Progenitor cell of endocrine pancreas (in vitro differentiated cells): ENCODE results near the gene PRDX5. TPM values are rescaled to one million over a fixed set of nuclear protein-coding genes. Genes with fewer than 3 reads are reported as not detected.

Experiments used
- DNase-seq: peaks from one replicate; pipeline ENCODE4 v3.0.0; 2021; ENCODE audit warnings: low spot score; ENCODE audit not compliant: unreplicated experiment
- H3K27ac Mint-ChIP-seq: 2 replicates; pipeline ENCODE4 v1.8.0; 2021; ENCODE audit warnings: mild to moderate bottlenecking, moderate library complexity, mixed read lengths
- H3K27me3 Mint-ChIP-seq: 2 replicates; pipeline ENCODE4 v1.8.0; 2021; ENCODE audit warnings: mixed read lengths
- H3K36me3 Mint-ChIP-seq: 2 replicates; pipeline ENCODE4 v1.8.0; 2022; ENCODE audit warnings: mixed read lengths; ENCODE audit not compliant: insufficient read depth
- H3K4me1 Mint-ChIP-seq: 2 replicates; pipeline ENCODE4 v1.8.0; 2021; ENCODE audit warnings: low read depth, mixed read lengths
- H3K4me3 Mint-ChIP-seq: 2 replicates; pipeline ENCODE4 v1.8.0; 2021; ENCODE audit warnings: low read depth, mild to moderate bottlenecking, moderate library complexity, mixed read lengths
- H3K9me3 Mint-ChIP-seq: 2 replicates; pipeline ENCODE4 v1.8.0; 2021; ENCODE audit warnings: low read depth, mixed read lengths
- total RNA-seq: library from RNA; stranded (reverse); gene quantifications from 2 replicates; pipeline ENCODE4 v1.2.1, GENCODE V29; 2021
- TF ChIP-seq, protein P1 (sequence below): fragments of 200-600 bp; sonication (generic); IDR thresholded peaks from one replicate; pipeline ENCODE4 v1.5.0; 2021; ENCODE audit warnings: antibody characterized with exemption, mild to moderate bottlenecking; ENCODE audit not compliant: unreplicated experiment

PRDX5 gene
- total RNA-seq, 1 donor from 2014 or later, result 171 TPM

GRCh38 chr11:64364911-64365310 is 47.0 kb downstream of the PRDX5 start:
- no peak for DNase-seq
- peaks cover 30% of the 10 kb centered on the region for H3K36me3 Mint-ChIP-seq
- TF ChIP-seq, protein P1, sequence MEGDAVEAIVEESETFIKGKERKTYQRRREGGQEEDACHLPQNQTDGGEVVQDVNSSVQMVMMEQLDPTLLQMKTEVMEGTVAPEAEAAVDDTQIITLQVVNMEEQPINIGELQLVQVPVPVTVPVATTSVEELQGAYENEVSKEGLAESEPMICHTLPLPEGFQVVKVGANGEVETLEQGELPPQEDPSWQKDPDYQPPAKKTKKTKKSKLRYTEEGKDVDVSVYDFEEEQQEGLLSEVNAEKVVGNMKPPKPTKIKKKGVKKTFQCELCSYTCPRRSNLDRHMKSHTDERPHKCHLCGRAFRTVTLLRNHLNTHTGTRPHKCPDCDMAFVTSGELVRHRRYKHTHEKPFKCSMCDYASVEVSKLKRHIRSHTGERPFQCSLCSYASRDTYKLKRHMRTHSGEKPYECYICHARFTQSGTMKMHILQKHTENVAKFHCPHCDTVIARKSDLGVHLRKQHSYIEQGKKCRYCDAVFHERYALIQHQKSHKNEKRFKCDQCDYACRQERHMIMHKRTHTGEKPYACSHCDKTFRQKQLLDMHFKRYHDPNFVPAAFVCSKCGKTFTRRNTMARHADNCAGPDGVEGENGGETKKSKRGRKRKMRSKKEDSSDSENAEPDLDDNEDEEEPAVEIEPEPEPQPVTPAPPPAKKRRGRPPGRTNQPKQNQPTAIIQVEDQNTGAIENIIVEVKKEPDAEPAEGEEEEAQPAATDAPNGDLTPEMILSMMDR, result no peak
- H3K9me3 Mint-ChIP-seq, result no peaks in the 10 kb centered on the region
- no peak overlapping the region for H3K27ac Mint-ChIP-seq
- H3K4me1 Mint-ChIP-seq, result no peaks in the 10 kb centered on the region
- H3K27me3 Mint-ChIP-seq, result no peaks in the 10 kb centered on the region
- no peak overlapping the region for H3K4me3 Mint-ChIP-seq

DNA sequence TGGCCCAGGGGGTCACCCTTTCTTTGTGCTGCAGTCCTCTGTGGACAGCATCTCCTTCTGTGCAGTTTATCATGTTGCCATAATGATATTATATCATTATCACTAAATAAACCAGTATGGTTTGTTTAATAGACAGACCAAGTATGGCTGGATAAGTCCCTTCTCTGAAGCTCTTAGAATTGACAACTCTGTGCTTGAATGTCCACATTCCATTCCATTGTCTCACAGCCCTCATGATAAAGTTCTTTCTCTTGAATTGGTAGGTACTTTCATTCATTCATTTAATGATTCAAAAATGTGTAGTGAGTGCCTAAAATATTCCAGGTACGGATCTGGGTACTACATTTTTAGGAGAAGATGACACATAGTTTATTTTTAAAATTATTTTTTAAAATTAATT is 48.8 kb downstream of the PRDX5 start:
- H3K36me3 Mint-ChIP-seq, result peaks cover 30% of the 10 kb centered on the region
- DNase-seq, result no peak
- H3K27ac Mint-ChIP-seq, result no peak overlapping the region
- H3K4me3 Mint-ChIP-seq, result no peak overlapping the region
- H3K9me3 Mint-ChIP-seq, result no peaks in the 10 kb centered on the region
- TF ChIP-seq, protein P1, result no peak
- no peaks in the 10 kb centered on the region for H3K4me1 Mint-ChIP-seq
- H3K27me3 Mint-ChIP-seq, result no peaks in the 10 kb centered on the region

DNA sequence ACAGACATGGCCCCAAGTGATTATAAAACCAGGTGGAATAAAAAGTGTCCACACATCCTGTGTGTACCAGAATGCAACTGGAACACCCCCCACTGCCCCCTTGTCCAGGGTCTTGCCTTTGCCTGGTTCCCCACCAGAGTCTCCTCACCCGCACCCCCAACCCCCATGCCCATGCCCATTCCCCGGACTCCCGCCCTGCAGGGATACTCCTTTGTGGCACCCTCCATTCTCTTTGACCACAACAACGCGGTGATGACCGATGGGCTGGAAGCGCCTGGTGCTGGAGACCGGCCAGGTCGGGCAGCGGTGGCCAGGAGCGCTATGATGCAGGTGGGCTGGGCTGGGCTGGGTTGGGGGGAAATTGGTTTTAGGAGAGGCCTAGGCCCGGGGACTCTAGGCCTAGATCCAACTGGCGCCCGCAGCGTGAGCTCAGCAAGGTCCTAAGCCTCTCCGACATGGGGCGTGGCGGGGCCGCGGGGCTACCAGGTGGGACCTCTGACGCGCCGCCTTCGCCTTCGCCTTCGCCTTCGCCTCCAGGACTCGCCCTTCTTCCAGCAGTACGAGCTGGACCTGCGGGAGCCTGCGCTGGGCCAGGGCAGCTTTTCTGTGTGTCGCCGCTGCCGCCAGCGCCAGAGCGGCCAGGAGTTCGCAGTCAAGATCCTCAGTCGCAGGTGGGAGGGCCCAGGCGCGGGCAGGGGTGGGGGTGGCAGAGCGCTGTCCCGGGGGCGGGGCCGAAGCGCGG is 50.2 kb downstream of the PRDX5 start:
- Mint-ChIP-seq H3K27ac (no peak overlapping the region), H3K4me1 (no peaks in the 10 kb centered on the region), H3K9me3 (no peaks in the 10 kb centered on the region), H3K36me3 (peaks cover 28% of the 10 kb centered on the region), H3K4me3 (no peak overlapping the region), H3K27me3 (no peaks in the 10 kb centered on the region)
- TF ChIP-seq, protein P1, result no peak
- DNase-seq, result no peak

DNA sequence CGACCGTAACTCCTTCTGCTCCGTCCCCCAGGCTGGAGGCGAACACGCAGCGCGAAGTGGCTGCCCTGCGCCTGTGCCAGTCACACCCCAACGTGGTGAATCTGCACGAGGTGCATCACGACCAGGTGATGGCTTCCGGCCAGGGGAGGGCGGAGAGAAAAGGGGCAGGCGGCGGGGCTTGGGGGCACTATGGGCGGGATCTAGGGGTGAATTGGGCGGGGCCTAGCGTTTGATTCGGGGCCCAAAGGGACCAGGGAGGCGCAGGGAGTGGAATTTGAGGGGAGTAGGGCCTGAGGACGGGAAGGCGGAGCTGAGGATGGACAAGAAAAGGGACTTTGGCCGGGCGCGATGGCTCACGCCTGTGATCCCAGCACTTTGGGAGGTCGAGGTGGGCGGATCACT is 50.8 kb downstream of the PRDX5 start:
- no peaks in the 10 kb centered on the region for H3K4me1 Mint-ChIP-seq
- TF ChIP-seq, protein P1, result no peak
- DNase-seq, result no peak

GRCh38 chr11:64369440-64370421 is 51.8 kb downstream of the PRDX5 start:
- TF ChIP-seq, protein P1, result no peak
- no peaks in the 10 kb centered on the region for H3K4me1 Mint-ChIP-seq
- H3K36me3 Mint-ChIP-seq, result peaks cover 22% of the 10 kb centered on the region
- no peaks in the 10 kb centered on the region for H3K9me3 Mint-ChIP-seq
- H3K4me3 Mint-ChIP-seq, result no peak overlapping the region
- no peak for DNase-seq
- H3K27me3 Mint-ChIP-seq, result no peaks in the 10 kb centered on the region
- no peak overlapping the region for H3K27ac Mint-ChIP-seq

More for the DNA sequence above, 50.8 kb downstream of the PRDX5 start:
- H3K4me3 Mint-ChIP-seq, result no peak overlapping the region
- no peak overlapping the region for H3K27ac Mint-ChIP-seq
- no peaks in the 10 kb centered on the region for H3K9me3 Mint-ChIP-seq
- no peaks in the 10 kb centered on the region for H3K27me3 Mint-ChIP-seq
- peaks cover 25% of the 10 kb centered on the region for H3K36me3 Mint-ChIP-seq
